ENCODE measurements around the gene C5AR2.
A peak's percentile ranks its signal among the peaks of the same experiment; 100 is the strongest.
"Not testable (repeated sequence)": the region's sequence is repeated elsewhere in the genome, so short reads cannot be mapped to it uniquely, and the experiment has no call there.

Gene C5AR2

GRCh38 chr19:47363758-47364531 lies 32.0 kb downstream of the C5AR2 start:
- DNase-seq = no peak

- not testable (repeated sequence) for DNase-seq
Measured at GRCh38 chr19:47365455-47365854, 33.5 kb downstream of the C5AR2 start.

GRCh38 chr19:47370045-47370611 lies 38.2 kb downstream of the C5AR2 start:
- no peak for DNase-seq

GRCh38 chr19:47371261-47371660 lies 39.3 kb downstream of the C5AR2 start:
- DNase-seq = no peak

- DNase-seq = no peak
Measured at GRCh38 chr19:47372603-47373002, 40.6 kb downstream of the C5AR2 start.

- no peak for DNase-seq
Measured at GRCh38 chr19:47373246-47374240, 41.6 kb downstream of the C5AR2 start.

- no peak for DNase-seq
Measured at GRCh38 chr19:47374876-47375693, 43.1 kb downstream of the C5AR2 start.

GRCh38 chr19:47375694-47376588 lies 44.0 kb downstream of the C5AR2 start:
- DNase-seq = no peak

GRCh38 chr19:47376589-47377144 lies 44.7 kb downstream of the C5AR2 start:
- no peak for DNase-seq

GRCh38 chr19:47377208-47377701 lies 45.3 kb downstream of the C5AR2 start:
- no peak for DNase-seq

- DNase-seq = no peak
Measured at GRCh38 chr19:47377801-47378200, 45.8 kb downstream of the C5AR2 start.

GRCh38 chr19:47378246-47378645 lies 46.3 kb downstream of the C5AR2 start:
- no peak for DNase-seq

- DNase-seq = peak; percentile 47
Measured at GRCh38 chr19:47379381-47379938, 47.5 kb downstream of the C5AR2 start.

- DNase-seq = no peak
Measured at GRCh38 chr19:47380559-47380958, 48.6 kb downstream of the C5AR2 start.

GRCh38 chr19:47381121-47381520 lies 49.1 kb downstream of the C5AR2 start:
- no peak for DNase-seq

GRCh38 chr19:47381653-47382279 lies 49.8 kb downstream of the C5AR2 start:
- DNase-seq = no peak

- not testable (repeated sequence) for DNase-seq
Measured at GRCh38 chr19:47383890-47384289, 51.9 kb downstream of the C5AR2 start.

GRCh38 chr19:47384533-47384932 lies 52.6 kb downstream of the C5AR2 start:
- DNase-seq = not testable (repeated sequence)

GRCh38 chr19:47386582-47386981 lies 54.6 kb downstream of the C5AR2 start:
- DNase-seq = not testable (repeated sequence)

GRCh38 chr19:47387623-47388022 lies 55.6 kb downstream of the C5AR2 start:
- DNase-seq = not testable (repeated sequence)
